GM19438 (cell line): ENCODE measurements around the gene KLHL36.
"Not testable (repeated sequence)": the region's sequence is repeated elsewhere in the genome, so short reads cannot be mapped to it uniquely, and the experiment has no call there.

ENCODE experiments used
- ATAC-seq: cut with Tn5 transposase; IDR thresholded peaks from one replicate; pipeline ENCODE4 v1.9.1; 2021; ENCODE audit warnings: low read depth; ENCODE audit not compliant: unreplicated experiment

Gene KLHL36

DNA sequence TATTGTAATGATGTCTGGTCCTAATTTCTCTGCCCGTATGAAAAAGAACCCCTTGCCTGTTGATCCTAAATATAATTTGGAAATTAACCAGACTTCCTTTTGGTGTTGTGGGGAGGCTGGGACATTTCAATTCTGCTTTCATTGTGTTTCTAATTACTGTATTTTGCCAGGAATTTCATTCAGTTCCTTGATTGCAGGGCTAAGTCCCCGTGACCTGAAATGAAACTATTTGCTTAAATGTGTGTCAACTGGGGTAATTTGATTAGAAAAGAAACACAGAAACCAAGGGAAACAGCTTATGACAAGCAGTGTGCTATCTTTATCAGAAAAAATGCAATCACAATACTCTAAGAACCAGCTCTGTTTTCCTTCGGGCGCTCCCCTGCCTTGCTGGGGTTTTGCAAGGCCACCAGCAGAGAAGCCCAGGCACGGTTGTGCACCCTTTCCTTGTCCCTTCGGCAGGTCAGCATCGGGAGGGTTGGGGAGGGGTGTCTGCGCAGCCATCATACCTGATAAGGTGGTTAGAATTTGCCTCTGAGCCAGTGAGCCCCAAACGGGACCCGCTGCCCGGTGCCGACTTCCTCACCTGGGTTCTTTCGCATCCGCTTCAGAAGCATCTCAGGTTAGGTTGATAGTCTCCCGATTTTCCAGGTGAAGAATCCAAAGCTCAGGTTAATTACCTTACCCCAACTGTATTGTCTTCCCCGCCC is 19.4 kb downstream of the KLHL36 start:
- ATAC-seq: no peak

DNA sequence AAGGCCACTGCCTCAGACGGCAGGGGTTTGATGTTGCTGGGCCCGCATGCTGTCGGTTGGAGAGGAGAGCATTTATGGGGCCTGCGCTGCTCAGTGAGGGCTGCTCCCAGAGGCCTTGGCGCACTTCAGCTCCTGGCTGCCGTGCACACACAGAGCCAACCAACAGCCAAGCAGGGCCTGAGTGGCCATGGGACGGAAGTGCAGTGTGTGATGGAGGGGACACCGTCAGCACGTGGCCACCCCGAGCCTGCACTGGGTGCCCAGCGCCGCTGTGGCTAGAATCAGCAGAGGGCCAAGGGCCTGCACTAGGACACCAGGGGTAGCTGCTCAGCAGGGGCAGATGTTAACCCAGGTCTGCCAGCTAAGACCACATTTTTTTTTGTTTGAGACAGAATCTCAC is 21.8 kb downstream of the KLHL36 start:
- no peak for ATAC-seq

DNA sequence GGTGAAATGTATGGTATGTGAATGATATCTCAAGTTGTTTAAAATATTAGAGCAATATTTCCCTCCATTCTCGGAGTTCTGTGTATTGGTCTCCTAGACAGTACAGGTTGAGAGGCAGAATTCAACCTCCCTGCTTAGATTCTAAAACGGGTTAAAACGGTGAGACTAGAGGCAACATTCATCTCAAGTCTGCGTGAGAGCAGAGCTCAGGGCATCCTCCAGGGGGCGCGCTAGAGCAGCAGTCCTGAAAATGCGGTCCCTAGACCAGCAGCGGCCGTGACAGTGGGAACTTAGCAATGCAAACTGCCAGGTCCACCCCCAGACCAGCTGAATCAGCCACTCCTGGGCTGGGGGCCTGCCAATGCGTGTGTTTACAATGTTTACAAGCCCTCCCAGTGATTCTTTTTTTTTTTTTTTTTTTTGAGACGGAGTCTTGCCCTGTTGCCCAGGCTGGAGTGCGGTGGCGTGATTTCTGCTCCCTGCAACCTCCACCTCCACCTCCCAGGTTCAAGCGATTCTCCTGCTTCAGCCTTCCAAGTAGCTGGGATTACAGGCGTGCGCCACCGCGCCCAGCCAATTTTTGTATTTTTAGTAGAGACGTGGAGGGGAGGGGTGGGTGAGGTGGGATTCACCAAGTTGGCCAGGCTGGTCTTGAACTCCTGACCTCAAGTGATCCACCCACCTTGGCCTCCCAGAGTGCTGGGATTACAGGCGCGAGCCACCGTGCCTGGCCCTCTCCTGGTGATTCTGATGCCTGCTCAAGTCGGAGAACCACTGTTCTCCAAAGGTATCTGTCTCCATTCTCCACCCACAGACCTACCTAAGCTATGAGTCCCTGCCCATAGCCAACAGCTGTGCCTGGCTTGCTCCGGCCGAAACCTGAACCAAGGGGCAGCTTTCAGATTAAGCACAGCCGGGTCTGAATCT is 24.2 kb downstream of the KLHL36 start:
- ATAC-seq: peak; percentile 62

DNA sequence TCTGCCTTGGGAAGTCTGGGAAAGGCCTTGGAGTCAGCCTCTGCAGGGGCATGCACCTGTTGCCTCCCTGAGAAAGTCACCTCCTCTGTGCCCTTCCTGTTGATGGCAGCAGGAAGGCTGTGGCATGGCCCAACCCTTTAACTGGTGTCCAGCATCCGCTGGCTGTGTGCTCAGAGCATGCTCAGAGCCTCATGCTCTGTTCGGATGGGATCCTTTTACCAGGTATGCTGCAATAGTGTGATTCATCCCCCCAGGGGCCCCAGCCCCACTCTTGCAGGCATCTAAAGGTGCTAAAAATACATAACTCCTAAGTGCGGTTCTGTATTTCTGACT is 24.9 kb downstream of the KLHL36 start:
- no peak for ATAC-seq

DNA sequence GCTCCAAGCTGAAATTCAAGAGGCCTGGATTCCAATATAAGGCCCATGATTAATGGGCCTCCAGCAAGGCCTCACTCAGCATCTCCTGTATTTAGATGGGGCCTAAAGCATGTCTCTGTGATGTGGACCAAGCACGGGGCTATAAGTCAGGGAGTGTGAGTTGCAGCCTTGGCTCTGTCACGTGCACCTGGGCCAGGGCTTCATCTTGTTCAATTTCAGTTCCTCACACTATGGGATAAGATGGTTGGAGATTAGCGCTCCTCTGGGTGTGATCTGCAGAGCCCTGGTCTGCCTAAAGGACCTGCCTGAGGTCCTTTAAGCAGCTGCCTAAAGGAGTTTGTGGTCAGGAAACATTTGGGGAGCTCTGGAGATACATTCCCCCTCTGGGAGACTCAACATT is 25.2 kb downstream of the KLHL36 start:
- ATAC-seq: no peak

DNA sequence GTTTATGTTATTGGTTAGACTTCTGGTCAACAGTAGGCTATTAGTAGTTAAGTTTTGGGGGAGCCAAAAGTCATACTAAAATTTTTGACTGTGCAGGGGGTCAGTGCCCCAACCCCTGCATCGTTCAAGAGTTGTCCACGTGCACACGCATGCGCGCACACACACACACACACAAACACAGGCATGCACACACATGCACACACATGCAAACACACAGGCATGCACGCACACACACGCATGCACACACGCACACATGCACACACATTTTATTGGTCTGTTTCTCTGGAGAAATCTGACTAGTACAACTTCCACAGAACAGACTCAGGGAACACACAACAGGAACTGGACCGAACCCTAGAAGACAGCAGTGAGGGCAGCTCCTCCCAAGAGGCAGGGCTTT is 27.1 kb downstream of the KLHL36 start:
- no peak for ATAC-seq

DNA sequence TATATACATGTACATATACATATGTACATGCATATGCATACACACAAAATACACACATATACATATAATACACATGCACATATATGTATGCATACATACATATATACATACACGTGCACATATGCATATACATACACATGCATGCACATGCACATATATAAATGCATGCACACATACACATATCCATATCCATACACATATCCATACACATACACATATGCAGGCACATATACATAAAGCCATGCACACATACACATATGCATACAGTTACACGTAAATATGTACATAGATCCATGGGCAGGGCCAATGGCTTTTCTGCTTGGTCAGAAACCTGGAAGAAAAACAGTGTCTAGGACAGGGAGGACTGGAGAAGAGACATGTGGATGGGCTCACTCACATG is 27.6 kb downstream of the KLHL36 start:
- no peak for ATAC-seq

DNA sequence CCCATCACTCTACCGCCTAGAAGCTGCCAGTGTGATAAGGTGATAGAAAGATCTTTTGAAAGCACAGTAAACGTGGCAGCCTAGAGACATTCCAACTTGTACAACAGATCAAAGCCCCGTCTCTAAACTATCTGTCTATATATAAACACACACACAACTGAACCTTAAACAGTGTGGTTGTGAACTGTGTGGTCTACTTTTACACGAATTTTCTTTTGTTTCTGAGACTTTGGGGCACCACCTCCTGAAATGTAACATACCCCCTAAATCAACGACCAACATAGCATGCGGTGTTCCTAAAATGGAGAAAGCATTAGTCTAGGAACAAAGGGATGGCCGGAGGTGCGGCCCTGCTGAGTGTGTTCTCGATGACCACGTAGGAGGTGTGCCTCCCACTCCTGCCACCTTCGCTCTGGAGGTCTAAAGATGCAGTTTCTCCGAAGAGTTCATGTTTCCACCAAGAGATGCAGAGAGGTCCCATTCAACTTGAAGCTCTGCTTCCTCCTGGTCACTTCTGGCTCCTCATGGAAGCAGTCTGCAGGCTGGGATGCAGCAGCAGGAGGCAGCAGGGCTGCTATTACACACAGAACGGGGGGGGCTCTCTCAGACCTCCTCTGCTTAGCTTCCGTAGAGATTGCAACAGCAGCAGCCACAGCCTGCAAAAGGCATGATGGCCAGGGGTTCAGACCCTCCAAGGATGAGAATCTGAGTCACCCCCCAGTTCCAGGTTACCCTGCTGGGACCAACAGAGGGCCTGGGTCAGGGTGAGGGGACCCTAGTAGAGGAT is 28.9 kb downstream of the KLHL36 start:
- ATAC-seq: no peak

DNA sequence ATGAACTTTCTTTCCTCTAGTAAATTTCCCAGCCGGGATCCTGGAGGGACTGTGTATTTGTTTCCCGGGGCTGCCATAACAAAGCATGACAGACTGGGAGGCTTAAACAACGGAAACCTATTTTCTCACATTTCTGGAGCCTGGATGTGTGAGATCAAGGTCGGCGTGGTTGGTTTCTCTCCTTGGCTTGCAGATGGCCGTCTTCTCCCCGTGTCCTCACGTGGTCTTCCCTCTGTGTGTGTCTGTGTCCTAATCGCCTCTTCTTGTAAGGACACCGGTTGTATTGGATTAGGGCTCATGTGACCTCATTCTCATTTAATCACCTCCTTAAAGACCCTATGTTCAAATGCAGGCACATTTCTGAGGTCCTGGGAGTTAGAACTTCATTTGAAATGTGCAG is 29.5 kb downstream of the KLHL36 start:
- no peak for ATAC-seq

DNA sequence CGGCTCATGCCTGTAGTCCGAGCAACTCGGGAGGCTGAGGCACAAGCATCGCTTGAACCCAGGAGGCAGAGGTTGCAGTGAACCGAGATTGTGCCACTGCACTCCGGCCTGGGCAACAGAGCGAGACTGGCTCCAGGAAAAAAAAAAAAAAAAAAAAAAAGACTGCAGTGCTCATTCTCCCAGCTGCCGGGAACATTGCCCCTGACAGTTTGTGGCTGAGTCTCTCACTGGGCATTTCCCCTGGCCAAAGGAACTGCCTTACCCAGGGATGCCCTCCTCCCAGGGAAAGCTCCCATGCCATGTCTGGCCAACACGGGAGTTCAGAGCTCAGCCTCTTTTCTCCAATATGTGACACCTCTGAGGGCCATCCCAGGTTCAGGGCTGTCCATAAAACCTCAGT is 30.2 kb downstream of the KLHL36 start:
- ATAC-seq: no peak

DNA sequence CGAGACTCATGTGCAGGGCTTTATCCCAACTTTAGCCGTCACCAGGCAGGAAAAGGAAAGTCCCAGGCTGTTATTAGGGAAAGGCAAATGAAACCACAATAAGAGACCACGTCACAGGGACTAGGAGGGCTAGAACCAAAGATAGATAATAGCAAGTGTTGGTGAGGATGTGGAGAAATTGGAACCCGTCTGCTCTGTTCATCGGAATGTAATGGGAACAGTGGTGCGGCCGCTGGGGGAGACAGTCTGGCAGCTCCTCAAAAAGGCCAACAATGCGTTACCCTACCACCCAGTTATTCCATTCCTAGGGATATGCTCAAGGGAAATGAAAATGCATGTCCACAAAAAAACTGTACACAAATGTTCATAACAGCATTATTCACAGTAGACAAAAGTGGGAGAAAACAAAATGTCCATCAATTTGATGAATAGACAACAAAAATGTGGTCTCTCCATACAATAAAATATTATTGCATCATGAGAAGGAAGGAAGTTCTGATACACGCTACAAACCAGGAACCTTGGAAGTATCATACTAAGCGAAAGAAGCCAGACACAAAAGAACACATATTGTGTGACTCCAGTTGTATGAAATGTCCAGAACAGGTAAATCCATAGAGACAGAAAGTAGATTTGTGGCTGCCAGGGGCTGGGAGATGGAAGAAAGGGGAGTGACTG is 32.0 kb downstream of the KLHL36 start:
- no peak for ATAC-seq

DNA sequence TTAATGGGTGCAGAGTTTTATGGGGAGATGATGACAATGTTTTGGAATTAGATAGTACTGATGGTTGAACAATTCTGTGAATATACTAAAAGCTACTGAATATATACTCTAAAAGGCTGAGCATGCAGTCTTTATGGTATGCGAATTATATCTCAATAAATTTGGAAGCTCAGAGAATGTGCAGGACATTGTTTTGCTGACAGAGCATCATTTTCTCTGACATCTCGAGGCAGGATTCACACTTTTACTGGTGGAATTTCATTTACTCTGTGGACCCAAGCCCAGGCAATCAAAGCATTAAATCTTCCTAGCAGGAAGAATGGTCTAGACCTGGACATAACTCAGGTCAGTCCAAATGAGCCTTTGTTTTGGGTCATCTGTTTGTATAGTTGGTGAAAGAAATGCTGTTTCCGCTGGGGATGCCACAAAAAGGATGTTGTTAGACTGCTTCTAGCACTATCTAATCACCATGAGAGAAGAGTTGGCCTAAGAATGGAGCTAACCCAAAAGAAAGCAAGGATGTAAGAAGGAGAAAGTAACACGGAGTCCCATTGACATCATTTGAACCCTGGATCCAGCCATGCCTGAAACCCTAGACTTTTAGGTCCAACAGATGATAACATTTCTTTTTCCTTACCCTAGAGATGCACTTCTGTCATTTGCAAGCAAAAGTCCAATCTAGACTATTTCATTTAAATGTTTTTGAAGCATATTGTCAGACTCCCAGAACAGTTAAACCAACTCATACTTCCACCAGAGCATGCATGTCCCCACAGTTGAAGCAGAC is 32.7 kb downstream of the KLHL36 start:
- no peak for ATAC-seq

DNA sequence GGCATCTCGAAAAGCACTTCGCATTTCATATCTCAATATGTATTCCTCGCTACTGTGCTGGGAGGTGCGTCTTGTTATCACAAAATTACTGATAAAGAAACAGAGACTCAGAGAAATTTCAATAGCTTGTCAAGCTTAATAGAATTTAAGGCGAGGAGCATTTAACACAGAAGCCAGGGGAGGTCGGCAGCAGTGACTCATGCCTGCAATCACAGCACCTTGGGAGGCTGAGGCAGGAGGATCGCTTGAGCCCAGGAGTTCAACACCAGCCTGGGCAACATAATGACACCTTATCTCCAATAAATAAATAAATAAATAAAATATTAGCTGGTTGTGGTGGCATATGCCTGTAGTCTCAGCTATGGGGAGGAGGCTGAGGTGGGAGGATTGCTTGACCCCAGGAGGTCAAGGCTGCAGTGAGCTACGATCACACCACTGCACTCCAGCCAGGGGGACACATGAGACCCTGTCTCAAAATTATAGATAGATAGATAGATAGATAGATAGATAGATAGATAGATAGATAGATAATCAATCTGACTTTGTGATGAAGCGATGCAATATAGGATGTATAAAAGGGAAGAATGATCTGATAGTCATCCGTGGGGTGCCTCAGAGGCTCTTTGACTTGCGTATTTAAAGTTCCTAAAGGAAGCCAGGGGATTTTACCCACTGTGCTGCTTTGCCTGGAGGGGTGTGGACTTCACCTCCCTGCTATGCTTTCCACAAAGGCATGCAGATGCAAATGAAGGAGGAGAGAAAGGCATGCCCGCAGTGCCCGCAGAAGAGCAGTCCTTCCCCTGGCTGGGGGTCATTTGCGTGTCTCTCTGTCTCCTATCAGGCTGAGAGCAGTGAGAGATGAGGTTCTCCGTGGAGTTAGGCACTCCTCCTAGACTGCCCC is 35.6 kb downstream of the KLHL36 start:
- no peak for ATAC-seq

DNA sequence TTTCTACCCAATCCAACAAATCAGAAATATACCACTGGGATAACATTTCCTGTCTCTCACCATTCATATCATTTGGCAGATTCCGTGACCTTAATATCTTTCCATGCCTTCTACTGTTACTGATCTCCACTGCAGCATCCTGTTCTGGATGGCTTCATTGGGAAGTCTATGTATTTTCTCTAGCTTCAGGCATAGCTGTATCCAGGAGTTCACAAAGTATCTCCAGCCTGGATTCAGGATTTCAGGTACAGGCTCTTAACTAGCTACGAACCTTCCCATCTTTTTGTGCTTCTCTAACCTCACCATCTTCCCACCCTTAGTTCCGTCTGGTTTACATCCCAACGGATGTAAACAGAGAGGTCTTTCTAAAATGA is 36.3 kb downstream of the KLHL36 start:
- ATAC-seq: no peak

DNA sequence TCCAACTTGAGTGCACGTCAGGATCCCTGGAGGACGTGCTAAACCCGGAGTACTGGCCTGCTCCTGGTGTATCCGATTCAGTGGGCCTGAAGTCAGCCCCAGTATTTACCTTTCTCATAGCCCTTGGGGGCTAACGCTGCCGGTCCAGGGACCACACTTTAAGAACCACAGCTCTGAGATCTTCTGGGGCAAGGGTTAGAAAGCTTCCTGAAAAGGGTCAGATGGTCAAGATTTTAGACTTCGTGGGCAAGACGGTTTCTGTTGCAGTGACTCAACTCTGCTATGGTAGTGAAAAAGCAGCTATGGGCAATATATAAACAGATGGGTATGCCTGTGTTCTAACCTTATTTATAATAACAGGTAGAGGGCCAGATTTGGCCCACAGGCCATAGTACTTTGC is 36.9 kb downstream of the KLHL36 start:
- no peak for ATAC-seq

DNA sequence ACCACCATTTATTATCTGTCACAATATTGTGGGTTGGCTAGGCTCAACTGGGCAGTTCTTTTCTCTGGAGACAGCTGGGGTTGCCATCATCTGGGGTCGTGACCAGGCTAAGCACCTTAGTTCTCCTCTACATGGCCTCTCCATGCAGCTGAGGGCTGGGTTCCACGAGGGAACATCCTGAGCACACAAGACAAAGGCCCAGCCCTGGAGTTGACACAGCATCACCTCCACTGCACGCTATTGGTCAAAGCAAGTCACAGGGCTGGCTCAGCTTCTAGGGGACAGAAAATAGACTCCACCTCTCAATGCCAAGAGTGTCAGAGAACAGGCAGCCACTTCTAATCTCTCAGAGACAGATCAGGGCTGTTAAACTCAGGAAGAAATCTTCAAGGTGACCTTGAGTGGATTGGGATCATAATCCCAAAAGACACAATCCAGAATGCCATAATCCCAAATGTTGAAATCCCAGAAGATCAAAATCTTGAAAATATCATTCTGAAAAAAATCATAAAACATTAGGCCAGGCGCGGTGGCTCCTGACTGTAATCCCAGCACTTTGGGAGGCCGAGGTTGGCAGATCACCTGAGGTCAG is 38.5 kb downstream of the KLHL36 start:
- ATAC-seq: no peak

DNA sequence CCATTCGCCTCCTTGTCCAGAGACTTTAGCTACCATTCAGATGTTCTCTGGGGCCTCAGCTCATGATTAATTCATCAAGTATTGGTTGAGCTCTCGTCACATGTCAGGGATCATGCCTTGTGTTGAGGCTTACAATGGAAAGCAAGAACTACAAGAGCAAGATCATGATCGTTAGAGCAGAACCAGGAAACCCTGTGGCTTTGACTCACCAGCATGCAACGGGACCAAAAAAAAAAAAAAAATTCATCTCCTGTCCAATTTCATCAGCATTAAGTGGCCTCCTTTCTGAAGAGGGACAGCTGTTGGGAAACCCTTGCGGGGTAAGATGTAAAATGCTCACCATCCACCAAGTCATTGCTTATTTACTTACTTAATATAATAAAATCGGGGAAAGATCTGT is 39.4 kb downstream of the KLHL36 start:
- peak; percentile 86 for ATAC-seq

DNA sequence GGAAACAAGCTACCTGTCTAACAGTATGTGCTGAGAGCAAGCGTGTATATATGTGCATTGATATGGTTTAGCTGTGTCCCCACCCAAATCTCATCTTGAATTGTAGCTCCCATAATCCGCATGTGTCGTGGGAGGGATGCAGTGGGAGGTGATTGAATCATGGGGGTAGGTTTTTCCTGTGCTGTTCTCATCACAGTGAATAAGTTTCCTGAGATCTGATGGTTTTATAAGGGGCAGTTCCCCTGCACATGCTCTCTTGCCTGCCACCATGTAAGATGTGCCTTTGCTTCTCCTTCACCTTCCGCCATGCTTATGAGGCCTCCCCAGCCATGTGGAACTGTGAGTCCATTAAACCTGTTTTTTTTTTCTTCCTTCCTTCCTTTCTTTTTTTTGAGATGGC is 39.9 kb downstream of the KLHL36 start:
- not testable (repeated sequence) for ATAC-seq

DNA sequence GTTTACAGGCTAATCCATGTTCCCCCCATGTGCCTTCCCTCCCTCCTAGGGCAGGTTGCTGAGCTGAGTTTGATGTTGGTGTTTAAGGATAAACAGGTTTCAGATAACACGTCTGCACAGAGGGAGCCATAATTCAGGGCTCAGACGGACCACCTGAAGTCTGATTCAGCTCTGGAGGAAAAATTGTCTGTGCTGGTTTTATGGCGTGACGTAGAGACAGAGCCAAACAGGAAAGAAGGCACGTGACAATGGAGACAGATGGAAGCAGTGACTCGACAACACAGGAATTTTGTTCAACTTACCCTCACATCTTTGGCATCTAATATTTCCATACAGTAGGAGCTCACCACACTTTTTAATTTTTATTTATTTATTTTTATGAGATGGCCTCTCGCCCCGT is 40.8 kb downstream of the KLHL36 start:
- no peak for ATAC-seq
